ENCODE data around the gene PEAK3.

The PEAK3 gene

GRCh38 chr19:2226840-2227360 is 55.1 kb downstream of the PEAK3 start:
- no peak for DNase-seq
- TF ChIP-seq EZH2phosphoT487 (IDR thresholded peaks at IDR 0.05; ENCODE audit: low read length) (no peak), EZH2 (optimal IDR thresholded peaks at IDR 0.05; ENCODE audit: low read depth, low read length) (no peak)
- TF ChIP-seq, protein P1, sequence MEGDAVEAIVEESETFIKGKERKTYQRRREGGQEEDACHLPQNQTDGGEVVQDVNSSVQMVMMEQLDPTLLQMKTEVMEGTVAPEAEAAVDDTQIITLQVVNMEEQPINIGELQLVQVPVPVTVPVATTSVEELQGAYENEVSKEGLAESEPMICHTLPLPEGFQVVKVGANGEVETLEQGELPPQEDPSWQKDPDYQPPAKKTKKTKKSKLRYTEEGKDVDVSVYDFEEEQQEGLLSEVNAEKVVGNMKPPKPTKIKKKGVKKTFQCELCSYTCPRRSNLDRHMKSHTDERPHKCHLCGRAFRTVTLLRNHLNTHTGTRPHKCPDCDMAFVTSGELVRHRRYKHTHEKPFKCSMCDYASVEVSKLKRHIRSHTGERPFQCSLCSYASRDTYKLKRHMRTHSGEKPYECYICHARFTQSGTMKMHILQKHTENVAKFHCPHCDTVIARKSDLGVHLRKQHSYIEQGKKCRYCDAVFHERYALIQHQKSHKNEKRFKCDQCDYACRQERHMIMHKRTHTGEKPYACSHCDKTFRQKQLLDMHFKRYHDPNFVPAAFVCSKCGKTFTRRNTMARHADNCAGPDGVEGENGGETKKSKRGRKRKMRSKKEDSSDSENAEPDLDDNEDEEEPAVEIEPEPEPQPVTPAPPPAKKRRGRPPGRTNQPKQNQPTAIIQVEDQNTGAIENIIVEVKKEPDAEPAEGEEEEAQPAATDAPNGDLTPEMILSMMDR (IDR thresholded peaks at IDR 0.05; ENCODE audit: low read length), result no peak
- Histone ChIP-seq H3K27ac (ENCODE audit: low read length) (no peak overlapping the region), H4K20me1 (ENCODE audit: insufficient read depth, low read length) (peaks cover 6% of the 10 kb centered on the region; the same call in 1 of the 2 replicates), H3K4me2 (ENCODE audit: low read depth, low read length) (no peak overlapping the region), H2AFZ (ENCODE audit: low read length) (no peak overlapping the region), H3K9ac (ENCODE audit: low read length) (no peak overlapping the region), H3K9me3 (replicated peaks; ENCODE audit: insufficient read depth, low read length) (no peaks in the 10 kb centered on the region), H3K27me3 (replicated peaks; ENCODE audit: insufficient read depth, low read length) (no peaks in the 10 kb centered on the region), H3K79me2 (ENCODE audit: low read length) (peaks cover 56% of the 10 kb centered on the region), H3K9me2 (replicated peaks; ENCODE audit: insufficient read depth, low read length) (no peaks in the 10 kb centered on the region), H3K36me3 (replicated peaks; ENCODE audit: insufficient read depth, low read length) (peaks cover 22% of the 10 kb centered on the region), H3K4me1 (ENCODE audit: low read length) (no peaks in the 10 kb centered on the region), H3K4me3 (ENCODE audit: low read length) (no peak overlapping the region), H3F3A (ENCODE audit: insufficient read depth, low read length) (peaks cover 21% of the 10 kb centered on the region)

GRCh38 chr19:2226051-2226839 is 55.7 kb downstream of the PEAK3 start:
- no peaks in the 10 kb centered on the region for H3K4me1 ChIP-seq (ENCODE audit: low read length)
- H2AFZ ChIP-seq (ENCODE audit: low read length), result no peak overlapping the region
- H3K79me2 ChIP-seq (ENCODE audit: low read length), result peaks cover 52% of the 10 kb centered on the region
- no peak overlapping the region for H3K4me2 ChIP-seq (ENCODE audit: low read depth, low read length)
- no peak overlapping the region for H3K27ac ChIP-seq (ENCODE audit: low read length)
- H3K36me3 ChIP-seq (replicated peaks; ENCODE audit: insufficient read depth, low read length), result peaks cover 22% of the 10 kb centered on the region
- H3K9ac ChIP-seq (ENCODE audit: low read length), result no peak overlapping the region
- TF ChIP-seq EZH2phosphoT487 (IDR thresholded peaks at IDR 0.05; ENCODE audit: low read length) (no peak), EZH2 (optimal IDR thresholded peaks at IDR 0.05; ENCODE audit: low read depth, low read length) (no peak)
- TF ChIP-seq, protein P1 (IDR thresholded peaks at IDR 0.05; ENCODE audit: low read length), result no peak
- DNase-seq, result no peak
- H3K9me3 ChIP-seq (replicated peaks; ENCODE audit: insufficient read depth, low read length), result no peaks in the 10 kb centered on the region
- H3K27me3 ChIP-seq (replicated peaks; ENCODE audit: insufficient read depth, low read length), result no peaks in the 10 kb centered on the region
- H3F3A ChIP-seq (ENCODE audit: insufficient read depth, low read length), result peaks cover 15% of the 10 kb centered on the region
- no peaks in the 10 kb centered on the region for H3K9me2 ChIP-seq (replicated peaks; ENCODE audit: insufficient read depth, low read length)
- no peak overlapping the region for H3K4me3 ChIP-seq (ENCODE audit: low read length)
- 0 out of 2 replicates have a peak, but pooled peaks cover under 1% of the 10 kb centered on the region for H4K20me1 ChIP-seq (ENCODE audit: insufficient read depth, low read length)

- no peak overlapping the region for H3K4me2 ChIP-seq (ENCODE audit: low read depth, low read length)
- no peaks in the 10 kb centered on the region for H3K9me3 ChIP-seq (replicated peaks; ENCODE audit: insufficient read depth, low read length)
- H3K9me2 ChIP-seq (replicated peaks; ENCODE audit: insufficient read depth, low read length), result no peaks in the 10 kb centered on the region
- H3K4me3 ChIP-seq (ENCODE audit: low read length), result no peak overlapping the region
- no peak overlapping the region for H3K9ac ChIP-seq (ENCODE audit: low read length)
- H2AFZ ChIP-seq (ENCODE audit: low read length), result no peak overlapping the region
- no peaks in the 10 kb centered on the region for H3K27me3 ChIP-seq (replicated peaks; ENCODE audit: insufficient read depth, low read length)
- H4K20me1 ChIP-seq (ENCODE audit: insufficient read depth, low read length), result no peaks in the 10 kb centered on the region
- H3K27ac ChIP-seq (ENCODE audit: low read length), result no peak overlapping the region
- peaks cover 24% of the 10 kb centered on the region for H3K36me3 ChIP-seq (replicated peaks; ENCODE audit: insufficient read depth, low read length)
- peaks cover 48% of the 10 kb centered on the region for H3K79me2 ChIP-seq (ENCODE audit: low read length)
- no peak for DNase-seq
- no peaks in the 10 kb centered on the region for H3K4me1 ChIP-seq (ENCODE audit: low read length)
- peaks cover 9% of the 10 kb centered on the region for H3F3A ChIP-seq (ENCODE audit: insufficient read depth, low read length)
- no peak for TF ChIP-seq EZH2phosphoT487 (IDR thresholded peaks at IDR 0.05; ENCODE audit: low read length)
- no peak for TF ChIP-seq EZH2 (optimal IDR thresholded peaks at IDR 0.05; ENCODE audit: low read depth, low read length)
- TF ChIP-seq, protein P1 (IDR thresholded peaks at IDR 0.05; ENCODE audit: low read length), result no peak
These were observed 56.4 kb downstream of the PEAK3 start for GRCh38 chr19:2225415-2226050.
